Glutamatergic neuron (in vitro differentiated cells): ENCODE results near the gene APIP. TPM values are rescaled to one million over a fixed set of nuclear protein-coding genes. Genes with fewer than 3 reads are reported as not detected.

ENCODE experiments used
- DNase-seq: peaks from one replicate; pipeline ENCODE4 v3.0.0; 2022
- H3K27ac Mint-ChIP-seq: one replicate; pipeline ENCODE4 v1.8.0; 2020; ENCODE audit warnings: mild to moderate bottlenecking, mixed read lengths, inconsistent platforms; ENCODE audit not compliant: unreplicated experiment
- H3K27me3 Mint-ChIP-seq: one replicate; pipeline ENCODE4 v1.8.0; 2020; ENCODE audit warnings: mild to moderate bottlenecking, moderate library complexity, mixed read lengths, inconsistent platforms; ENCODE audit not compliant: unreplicated experiment
- H3K36me3 Mint-ChIP-seq: one replicate; pipeline ENCODE4 v1.8.0; 2020; ENCODE audit warnings: mild to moderate bottlenecking, mixed read lengths, inconsistent platforms; ENCODE audit not compliant: unreplicated experiment
- H3K4me1 Mint-ChIP-seq: one replicate; pipeline ENCODE4 v1.8.0; 2020; ENCODE audit warnings: mild to moderate bottlenecking, low read depth, mixed read lengths, inconsistent platforms; ENCODE audit not compliant: unreplicated experiment
- H3K4me3 Mint-ChIP-seq: one replicate; pipeline ENCODE4 v1.8.0; 2020; ENCODE audit warnings: mild to moderate bottlenecking, mixed read lengths, inconsistent platforms; ENCODE audit not compliant: unreplicated experiment
- H3K9me3 Mint-ChIP-seq: one replicate; pipeline ENCODE4 v1.8.0; 2020; ENCODE audit warnings: mild to moderate bottlenecking, moderate library complexity, mixed read lengths, inconsistent platforms; ENCODE audit not compliant: unreplicated experiment
- CTCF ChIP-seq: fragments of 200-600 bp; sonication (generic); IDR thresholded peaks from one replicate; pipeline ENCODE4 v1.5.0; 2021; ENCODE audit not compliant: partially characterized antibody, unreplicated experiment
- microRNA-seq: library from miRNA; unstranded; fragments of <30 nt; microRNA quantifications from one replicate; pipeline ENCODE4, GENCODE V29; 2020; ENCODE audit not compliant: unreplicated experiment
- total RNA-seq: library from RNA; stranded (reverse); fragmentation: NEBNext Ultra II Directional; extraction: Animal tissue kit (Norgen Biotek cat#: 25700); gene quantifications from one replicate; pipeline ENCODE4 v1.2.1, GENCODE V29; 2021; ENCODE audit not compliant: unreplicated experiment

APIP gene
- total RNA-seq, 1 donor from 2014 or later: 20.9 TPM

DNA sequence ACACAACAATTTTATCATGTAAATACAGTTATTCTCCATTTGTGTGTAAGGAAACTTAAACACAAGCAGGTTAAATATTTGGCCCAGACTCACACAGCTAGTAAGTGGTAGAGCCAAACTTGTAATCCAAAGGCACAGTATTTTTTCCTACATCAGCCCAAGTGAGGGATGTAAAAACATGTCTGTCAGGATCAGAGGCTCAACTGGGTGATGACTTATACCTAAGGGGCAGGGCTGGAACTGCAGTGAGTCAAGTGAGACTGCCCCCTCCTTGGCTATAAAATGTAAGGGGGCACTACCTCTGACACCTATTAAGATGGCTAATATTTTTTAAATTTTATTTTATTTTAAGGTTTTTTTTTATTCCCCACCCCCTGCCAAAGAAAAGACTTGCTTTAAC is 82.6 kb downstream of the APIP start:
- Mint-ChIP-seq H3K27me3 (no peaks in the 10 kb centered on the region), H3K27ac (no peak overlapping the region), H3K4me3 (no peak overlapping the region), H3K9me3 (no peaks in the 10 kb centered on the region), H3K4me1 (no peaks in the 10 kb centered on the region), H3K36me3 (no peaks in the 10 kb centered on the region)
- no peak for DNase-seq
- no peak for TF ChIP-seq CTCF

Small RNAs within 50 kb of the gene (microRNA-seq; reads per million reads assigned to microRNA genes)
- gene MIR1343: 49.8 reads per million, percentile 69 among the genes with 10 or more reads in this experiment

Other genes with a start within 250 kb of the APIP start
- gene PDHX, start 239 bp upstream of the APIP start, total RNA-seq: 46.5 TPM
- gene CD44, start 222.8 kb upstream of the APIP start, total RNA-seq: 0.71 TPM